ENCODE data around the gene SETBP1. TPM values are rescaled to one million over a fixed set of nuclear protein-coding genes. Genes with fewer than 3 reads are reported as not detected.

SETBP1 gene
- total RNA-seq, 1 donor from 2014 or later = 39.5 TPM

DNA sequence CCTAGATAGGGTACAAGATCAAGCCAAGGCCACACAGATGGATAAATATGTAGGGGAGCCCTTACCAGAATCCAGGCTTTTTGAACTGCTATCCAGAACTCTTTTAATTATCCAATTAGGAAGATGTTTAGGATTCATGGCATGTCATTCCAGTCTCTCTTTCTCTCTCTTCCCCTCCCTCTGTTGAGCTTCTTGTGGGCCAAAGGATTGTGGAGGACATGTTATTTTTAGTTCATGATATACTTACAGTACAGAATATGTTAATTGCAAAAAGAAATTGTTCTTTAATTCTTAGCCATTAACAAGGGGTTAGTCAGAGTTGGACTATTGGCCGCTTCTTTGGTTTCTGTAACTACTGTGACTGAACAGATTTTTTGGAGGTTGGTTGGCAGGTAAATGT, 113.0 kb downstream of the SETBP1 start:
- Histone ChIP-seq H3K9me3 (no peaks in the 10 kb centered on the region), H3K27ac (no peak overlapping the region), H3K4me1 (peaks cover 24% of the 10 kb centered on the region), H3K27me3 (no peaks in the 10 kb centered on the region), H3K36me3 (no peaks in the 10 kb centered on the region), H3K4me3 (no peak overlapping the region)
- intact Hi-C loops (cut with DNase I) = no loop called here
- DNase-seq (no peak), ATAC-seq (no peak)
- TF ChIP-seq, protein P1, sequence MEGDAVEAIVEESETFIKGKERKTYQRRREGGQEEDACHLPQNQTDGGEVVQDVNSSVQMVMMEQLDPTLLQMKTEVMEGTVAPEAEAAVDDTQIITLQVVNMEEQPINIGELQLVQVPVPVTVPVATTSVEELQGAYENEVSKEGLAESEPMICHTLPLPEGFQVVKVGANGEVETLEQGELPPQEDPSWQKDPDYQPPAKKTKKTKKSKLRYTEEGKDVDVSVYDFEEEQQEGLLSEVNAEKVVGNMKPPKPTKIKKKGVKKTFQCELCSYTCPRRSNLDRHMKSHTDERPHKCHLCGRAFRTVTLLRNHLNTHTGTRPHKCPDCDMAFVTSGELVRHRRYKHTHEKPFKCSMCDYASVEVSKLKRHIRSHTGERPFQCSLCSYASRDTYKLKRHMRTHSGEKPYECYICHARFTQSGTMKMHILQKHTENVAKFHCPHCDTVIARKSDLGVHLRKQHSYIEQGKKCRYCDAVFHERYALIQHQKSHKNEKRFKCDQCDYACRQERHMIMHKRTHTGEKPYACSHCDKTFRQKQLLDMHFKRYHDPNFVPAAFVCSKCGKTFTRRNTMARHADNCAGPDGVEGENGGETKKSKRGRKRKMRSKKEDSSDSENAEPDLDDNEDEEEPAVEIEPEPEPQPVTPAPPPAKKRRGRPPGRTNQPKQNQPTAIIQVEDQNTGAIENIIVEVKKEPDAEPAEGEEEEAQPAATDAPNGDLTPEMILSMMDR (IDR thresholded peaks at IDR 0.05) = no peak

GRCh38 chr18:44795241-44795640, 114.6 kb downstream of the SETBP1 start:
- Histone ChIP-seq H3K36me3 (no peaks in the 10 kb centered on the region), H3K4me3 (no peak overlapping the region), H3K4me1 (peaks cover 13% of the 10 kb centered on the region), H3K27ac (no peak overlapping the region), H3K9me3 (no peaks in the 10 kb centered on the region), H3K27me3 (no peaks in the 10 kb centered on the region)
- DNase-seq (no peak), ATAC-seq (no peak)
- intact Hi-C loops (cut with DNase I) = no loop called here
- TF ChIP-seq, protein P1 (IDR thresholded peaks at IDR 0.05) = no peak

DNA sequence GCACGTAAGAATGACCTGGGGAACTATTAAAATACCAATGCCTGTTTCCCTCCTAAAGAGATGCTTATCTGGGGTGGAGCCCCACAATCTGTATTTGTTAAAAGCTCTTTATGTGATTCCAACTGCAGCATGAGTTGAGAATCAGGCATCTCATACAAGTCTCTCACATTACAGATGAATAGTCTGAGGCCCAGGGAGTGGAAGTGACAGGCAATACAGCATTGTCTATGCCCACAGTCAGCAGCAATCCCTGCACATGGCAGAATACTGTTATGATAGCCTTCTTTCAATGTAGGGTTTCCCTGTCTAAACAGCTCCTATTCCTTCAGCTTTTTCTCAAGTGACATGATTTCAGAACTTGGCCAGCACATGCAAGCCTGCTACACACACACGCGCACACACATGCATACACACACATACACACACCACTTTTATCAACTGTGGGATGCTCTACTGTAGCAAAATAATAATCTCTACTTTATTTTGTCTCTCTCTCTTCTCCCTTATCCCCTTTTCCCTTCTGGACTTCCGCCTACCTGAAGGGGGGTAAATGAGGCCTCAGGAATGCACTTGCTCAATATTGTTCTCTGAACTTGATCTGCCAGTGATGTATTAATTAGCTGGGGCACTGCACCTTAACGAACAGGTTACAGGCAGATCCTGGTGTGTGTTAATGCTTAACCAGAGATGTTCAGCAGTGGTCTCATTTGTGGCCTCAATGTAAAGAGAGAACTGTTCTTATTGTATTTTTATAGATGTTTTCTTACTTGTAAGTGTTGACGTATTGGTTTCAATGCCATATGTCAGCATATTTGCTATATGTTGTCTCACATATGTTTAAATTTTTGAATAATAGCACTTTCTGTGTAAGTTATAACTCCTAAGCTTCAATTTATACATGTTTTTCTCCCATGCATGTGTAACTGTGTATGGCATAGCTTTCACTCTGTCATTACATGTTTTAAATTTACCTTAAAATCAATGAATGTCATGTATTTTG, 116.0 kb downstream of the SETBP1 start:
- intact Hi-C loops (cut with DNase I) = no loop called here
- H3K27me3 ChIP-seq = no peaks in the 10 kb centered on the region
- H3K4me3 ChIP-seq = no peak overlapping the region
- peak; percentile 51 for ATAC-seq
- TF ChIP-seq, protein P1 (IDR thresholded peaks at IDR 0.05) = no peak
- H3K4me1 ChIP-seq = peaks cover 6% of the 10 kb centered on the region
- H3K9me3 ChIP-seq = no peaks in the 10 kb centered on the region
- H3K36me3 ChIP-seq = no peaks in the 10 kb centered on the region
- no peak overlapping the region for H3K27ac ChIP-seq
- DNase-seq = no peak

- no peak overlapping the region for H3K4me3 ChIP-seq
- TF ChIP-seq, protein P1 (IDR thresholded peaks at IDR 0.05) = no peak
- H3K4me1 ChIP-seq = peaks cover 6% of the 10 kb centered on the region
- H3K9me3 ChIP-seq = no peaks in the 10 kb centered on the region
- intact Hi-C loops (cut with DNase I) = no loop called here
- H3K36me3 ChIP-seq = no peaks in the 10 kb centered on the region
- H3K27me3 ChIP-seq = no peaks in the 10 kb centered on the region
- no peak overlapping the region for H3K27ac ChIP-seq
- DNase-seq (no peak), ATAC-seq (peak; percentile 74)
These were observed 117.9 kb downstream of the SETBP1 start for GRCh38 chr18:44798433-44799048.

GRCh38 chr18:44799382-44799906, 118.8 kb downstream of the SETBP1 start:
- H3K27ac ChIP-seq = no peak overlapping the region
- intact Hi-C loops (cut with DNase I) = no loop called here

More at GRCh38 chr18:44799382-44799906, 118.8 kb downstream of the SETBP1 start:
- ATAC-seq (no peak), DNase-seq (no peak)
- H3K4me1 ChIP-seq = peaks cover 6% of the 10 kb centered on the region
- H3K36me3 ChIP-seq = no peaks in the 10 kb centered on the region
- H3K27me3 ChIP-seq = no peaks in the 10 kb centered on the region
- TF ChIP-seq, protein P1 (IDR thresholded peaks at IDR 0.05) = no peak
- H3K4me3 ChIP-seq = no peak overlapping the region
- no peaks in the 10 kb centered on the region for H3K9me3 ChIP-seq
